Measurements from ENCODE around the gene LEF1. TPM values are rescaled to one million over a fixed set of nuclear protein-coding genes. Genes with fewer than 3 reads are reported as not detected.

Gene LEF1
- 3.1 TPM for total RNA-seq
- long read RNA-seq, partial matches to known transcripts = 1 of 3 reads
- long read RNA-seq, other reads (novel, unspliced or antisense) = 0 of 3 reads

GRCh38 chr4:108168671-108169523, at the start of gene LEF1:
TSS of gene LEF1 (minus strand) at chr4:108168932. CDS start at chr4:108167767, 1,165 bp downstream.
- DNase-seq (ENCODE audit: low spot score) = no peak

- DNase-seq (ENCODE audit: low spot score) = no peak
These were observed 47.8 kb upstream of the LEF1 start for GRCh38 chr4:108216510-108216909.

GRCh38 chr4:108215055-108215454, 46.3 kb upstream of the LEF1 start:
- no peak for DNase-seq (ENCODE audit: low spot score)

GRCh38 chr4:108213723-108214122, 45.0 kb upstream of the LEF1 start:
- DNase-seq (ENCODE audit: low spot score) = no peak

GRCh38 chr4:108213308-108213707, 44.6 kb upstream of the LEF1 start:
- DNase-seq (ENCODE audit: low spot score) = no peak

GRCh38 chr4:108210989-108211835, 42.5 kb upstream of the LEF1 start:
- no peak for DNase-seq (ENCODE audit: low spot score)

- no peak for DNase-seq (ENCODE audit: low spot score)
These were observed 40.8 kb upstream of the LEF1 start for GRCh38 chr4:108209489-108209888.

- no peak for DNase-seq (ENCODE audit: low spot score)
These were observed 37.1 kb upstream of the LEF1 start for GRCh38 chr4:108205859-108206258.

- DNase-seq (ENCODE audit: low spot score) = no peak
These were observed 35.8 kb upstream of the LEF1 start for GRCh38 chr4:108204518-108204917.

- no peak for DNase-seq (ENCODE audit: low spot score)
These were observed 34.6 kb upstream of the LEF1 start for GRCh38 chr4:108203377-108203776.

- no peak for DNase-seq (ENCODE audit: low spot score)
These were observed 33.0 kb upstream of the LEF1 start for GRCh38 chr4:108201774-108202173.

- no peak for DNase-seq (ENCODE audit: low spot score)
These were observed 31.1 kb upstream of the LEF1 start for GRCh38 chr4:108199881-108200280.

GRCh38 chr4:108193886-108194672, 25.3 kb upstream of the LEF1 start:
- DNase-seq (ENCODE audit: low spot score) = no peak

- DNase-seq (ENCODE audit: low spot score) = no peak
These were observed 24.2 kb upstream of the LEF1 start for GRCh38 chr4:108192935-108193334.

- no peak for DNase-seq (ENCODE audit: low spot score)
These were observed 23.3 kb upstream of the LEF1 start for GRCh38 chr4:108192056-108192455.

- DNase-seq (ENCODE audit: low spot score) = no peak
These were observed 22.7 kb upstream of the LEF1 start for GRCh38 chr4:108191269-108191914.

- DNase-seq (ENCODE audit: low spot score) = no peak
These were observed 20.0 kb upstream of the LEF1 start for GRCh38 chr4:108188770-108189169.

- DNase-seq (ENCODE audit: low spot score) = no peak
These were observed 16.5 kb upstream of the LEF1 start for GRCh38 chr4:108185252-108185651.

- no peak for DNase-seq (ENCODE audit: low spot score)
These were observed 15.8 kb upstream of the LEF1 start for GRCh38 chr4:108184453-108185049.

GRCh38 chr4:108181704-108182103, 13.0 kb upstream of the LEF1 start:
- DNase-seq (ENCODE audit: low spot score) = no peak
